ENCODE measurements around the gene MSANTD1.

MSANTD1 gene

GRCh38 chr4:3248178-3248480 is 830 bp upstream of the MSANTD1 start:
- TF ChIP-seq CSRNP3 (CRISPR knock-in tag; IDR thresholded peaks at IDR 0.05) = no peak
- no peak for TF ChIP-seq ZNF8 (CRISPR knock-in tag; IDR thresholded peaks at IDR 0.05)
- no peak for TF ChIP-seq PPARA (CRISPR knock-in tag; IDR thresholded peaks at IDR 0.05; ENCODE audit: borderline replicate concordance)
- no peak for ATAC-seq

DNA sequence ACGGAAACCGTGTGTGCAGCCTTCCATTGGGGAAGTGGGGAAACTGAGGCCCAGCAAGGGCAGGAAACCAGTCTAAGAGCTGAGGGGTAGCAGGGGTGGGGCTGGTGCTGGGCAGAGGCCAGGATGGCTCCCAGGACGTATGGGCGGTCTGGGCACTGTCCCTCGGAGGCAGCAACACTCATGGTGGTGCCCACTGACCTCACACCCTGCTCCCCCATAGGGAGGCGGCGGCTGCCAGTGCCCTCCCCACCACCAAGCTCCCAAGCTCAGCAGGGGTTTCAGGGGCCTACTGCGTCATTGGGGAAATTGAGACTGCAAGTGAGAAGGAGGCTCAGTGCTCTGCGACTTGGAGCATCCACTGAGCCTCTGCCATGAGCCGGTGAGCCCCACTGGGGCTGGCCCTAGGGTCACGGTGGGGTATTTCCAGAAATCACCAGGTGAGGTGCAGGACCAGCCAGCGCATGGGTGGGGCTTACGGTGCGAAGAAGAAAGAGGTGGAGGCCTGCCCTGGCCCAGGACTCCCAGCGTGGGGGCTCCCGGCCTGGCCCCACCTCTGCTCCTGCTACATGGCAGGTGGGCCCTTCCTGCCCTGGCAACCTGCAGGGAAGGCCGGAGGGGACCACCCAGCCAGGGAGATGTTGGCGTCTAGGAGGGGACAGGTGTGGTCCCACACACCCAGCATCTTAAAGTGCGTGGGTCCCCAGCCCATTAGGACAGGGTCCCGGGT is 915 bp downstream of the MSANTD1 start:
- TF ChIP-seq ZNF70 (CRISPR knock-in tag; IDR thresholded peaks at IDR 0.05) (no peak), ZNF565 (CRISPR knock-in tag; conservative IDR thresholded peaks at IDR 0.05; ENCODE audit: low read depth) (no peak), SNAI2 (CRISPR knock-in tag; IDR thresholded peaks at IDR 0.05) (no peak), CREB5 (CRISPR knock-in tag; IDR thresholded peaks at IDR 0.05; ENCODE audit: low read depth) (no peak), CSRNP3 (CRISPR knock-in tag; IDR thresholded peaks at IDR 0.05) (no peak), CSDC2 (CRISPR knock-in tag; IDR thresholded peaks at IDR 0.05) (no peak), GLIS3 (CRISPR knock-in tag; IDR thresholded peaks at IDR 0.05) (no peak), ESRRG (CRISPR knock-in tag; IDR thresholded peaks at IDR 0.05) (no peak), TOX (CRISPR knock-in tag; IDR thresholded peaks at IDR 0.05; ENCODE audit: borderline replicate concordance) (no peak), RARB (CRISPR knock-in tag; IDR thresholded peaks at IDR 0.05) (no peak), BACH2 (CRISPR knock-in tag; IDR thresholded peaks at IDR 0.05; ENCODE audit: borderline replicate concordance) (no peak), ZFP3 (CRISPR knock-in tag; IDR thresholded peaks at IDR 0.05) (no peak), ARNTL (CRISPR knock-in tag; IDR thresholded peaks at IDR 0.05; ENCODE audit: borderline replicate concordance, low read depth) (no peak), ZFP30 (CRISPR knock-in tag; IDR thresholded peaks at IDR 0.05) (no peak), ZC3H10 (CRISPR knock-in tag; IDR thresholded peaks at IDR 0.05) (no peak), PPARA (CRISPR knock-in tag; IDR thresholded peaks at IDR 0.05; ENCODE audit: borderline replicate concordance) (no peak), ZNF8 (CRISPR knock-in tag; IDR thresholded peaks at IDR 0.05) (no peak)
- TF ChIP-seq, protein P1, sequence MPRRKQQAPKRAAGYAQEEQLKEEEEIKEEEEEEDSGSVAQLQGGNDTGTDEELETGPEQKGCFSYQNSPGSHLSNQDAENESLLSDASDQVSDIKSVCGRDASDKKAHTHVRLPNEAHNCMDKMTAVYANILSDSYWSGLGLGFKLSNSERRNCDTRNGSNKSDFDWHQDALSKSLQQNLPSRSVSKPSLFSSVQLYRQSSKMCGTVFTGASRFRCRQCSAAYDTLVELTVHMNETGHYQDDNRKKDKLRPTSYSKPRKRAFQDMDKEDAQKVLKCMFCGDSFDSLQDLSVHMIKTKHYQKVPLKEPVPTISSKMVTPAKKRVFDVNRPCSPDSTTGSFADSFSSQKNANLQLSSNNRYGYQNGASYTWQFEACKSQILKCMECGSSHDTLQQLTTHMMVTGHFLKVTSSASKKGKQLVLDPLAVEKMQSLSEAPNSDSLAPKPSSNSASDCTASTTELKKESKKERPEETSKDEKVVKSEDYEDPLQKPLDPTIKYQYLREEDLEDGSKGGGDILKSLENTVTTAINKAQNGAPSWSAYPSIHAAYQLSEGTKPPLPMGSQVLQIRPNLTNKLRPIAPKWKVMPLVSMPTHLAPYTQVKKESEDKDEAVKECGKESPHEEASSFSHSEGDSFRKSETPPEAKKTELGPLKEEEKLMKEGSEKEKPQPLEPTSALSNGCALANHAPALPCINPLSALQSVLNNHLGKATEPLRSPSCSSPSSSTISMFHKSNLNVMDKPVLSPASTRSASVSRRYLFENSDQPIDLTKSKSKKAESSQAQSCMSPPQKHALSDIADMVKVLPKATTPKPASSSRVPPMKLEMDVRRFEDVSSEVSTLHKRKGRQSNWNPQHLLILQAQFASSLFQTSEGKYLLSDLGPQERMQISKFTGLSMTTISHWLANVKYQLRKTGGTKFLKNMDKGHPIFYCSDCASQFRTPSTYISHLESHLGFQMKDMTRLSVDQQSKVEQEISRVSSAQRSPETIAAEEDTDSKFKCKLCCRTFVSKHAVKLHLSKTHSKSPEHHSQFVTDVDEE (CRISPR knock-in tag; IDR thresholded peaks at IDR 0.05) = no peak
- TF ChIP-seq, protein P2, sequence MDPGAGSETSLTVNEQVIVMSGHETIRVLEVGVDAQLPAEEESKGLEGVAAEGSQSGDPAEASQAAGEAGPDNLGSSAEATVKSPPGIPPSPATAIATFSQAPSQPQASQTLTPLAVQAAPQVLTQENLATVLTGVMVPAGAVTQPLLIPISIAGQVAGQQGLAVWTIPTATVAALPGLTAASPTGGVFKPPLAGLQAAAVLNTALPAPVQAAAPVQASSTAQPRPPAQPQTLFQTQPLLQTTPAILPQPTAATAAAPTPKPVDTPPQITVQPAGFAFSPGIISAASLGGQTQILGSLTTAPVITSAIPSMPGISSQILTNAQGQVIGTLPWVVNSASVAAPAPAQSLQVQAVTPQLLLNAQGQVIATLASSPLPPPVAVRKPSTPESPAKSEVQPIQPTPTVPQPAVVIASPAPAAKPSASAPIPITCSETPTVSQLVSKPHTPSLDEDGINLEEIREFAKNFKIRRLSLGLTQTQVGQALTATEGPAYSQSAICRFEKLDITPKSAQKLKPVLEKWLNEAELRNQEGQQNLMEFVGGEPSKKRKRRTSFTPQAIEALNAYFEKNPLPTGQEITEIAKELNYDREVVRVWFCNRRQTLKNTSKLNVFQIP (CRISPR knock-in tag; IDR thresholded peaks at IDR 0.05; ENCODE audit: borderline replicate concordance, low read depth) = no peak
- TF ChIP-seq, protein P3, sequence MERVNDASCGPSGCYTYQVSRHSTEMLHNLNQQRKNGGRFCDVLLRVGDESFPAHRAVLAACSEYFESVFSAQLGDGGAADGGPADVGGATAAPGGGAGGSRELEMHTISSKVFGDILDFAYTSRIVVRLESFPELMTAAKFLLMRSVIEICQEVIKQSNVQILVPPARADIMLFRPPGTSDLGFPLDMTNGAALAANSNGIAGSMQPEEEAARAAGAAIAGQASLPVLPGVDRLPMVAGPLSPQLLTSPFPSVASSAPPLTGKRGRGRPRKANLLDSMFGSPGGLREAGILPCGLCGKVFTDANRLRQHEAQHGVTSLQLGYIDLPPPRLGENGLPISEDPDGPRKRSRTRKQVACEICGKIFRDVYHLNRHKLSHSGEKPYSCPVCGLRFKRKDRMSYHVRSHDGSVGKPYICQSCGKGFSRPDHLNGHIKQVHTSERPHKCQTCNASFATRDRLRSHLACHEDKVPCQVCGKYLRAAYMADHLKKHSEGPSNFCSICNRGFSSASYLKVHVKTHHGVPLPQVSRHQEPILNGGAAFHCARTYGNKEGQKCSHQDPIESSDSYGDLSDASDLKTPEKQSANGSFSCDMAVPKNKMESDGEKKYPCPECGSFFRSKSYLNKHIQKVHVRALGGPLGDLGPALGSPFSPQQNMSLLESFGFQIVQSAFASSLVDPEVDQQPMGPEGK (CRISPR knock-in tag; IDR thresholded peaks at IDR 0.05; ENCODE audit: borderline replicate concordance) = no peak
- no peak for ATAC-seq

All from SK-N-SH treated with all-trans-retinoic acid at 6 μM for 48 hours (cell line).